SH-SY5Y (cell line): ENCODE results near the gene STX10.

Experiments
- GATA2 ChIP-seq: IDR thresholded peaks from 2 replicates; pipeline ENCODE4 v1.6.1; 2011; ENCODE audit warnings: mild to moderate bottlenecking, low read depth, low read length
- GATA3 ChIP-seq: IDR thresholded peaks from 2 replicates; pipeline ENCODE4 v1.6.1; 2011; ENCODE audit warnings: low read depth, mild to moderate bottlenecking, low read length, moderate library complexity

Gene STX10

DNA sequence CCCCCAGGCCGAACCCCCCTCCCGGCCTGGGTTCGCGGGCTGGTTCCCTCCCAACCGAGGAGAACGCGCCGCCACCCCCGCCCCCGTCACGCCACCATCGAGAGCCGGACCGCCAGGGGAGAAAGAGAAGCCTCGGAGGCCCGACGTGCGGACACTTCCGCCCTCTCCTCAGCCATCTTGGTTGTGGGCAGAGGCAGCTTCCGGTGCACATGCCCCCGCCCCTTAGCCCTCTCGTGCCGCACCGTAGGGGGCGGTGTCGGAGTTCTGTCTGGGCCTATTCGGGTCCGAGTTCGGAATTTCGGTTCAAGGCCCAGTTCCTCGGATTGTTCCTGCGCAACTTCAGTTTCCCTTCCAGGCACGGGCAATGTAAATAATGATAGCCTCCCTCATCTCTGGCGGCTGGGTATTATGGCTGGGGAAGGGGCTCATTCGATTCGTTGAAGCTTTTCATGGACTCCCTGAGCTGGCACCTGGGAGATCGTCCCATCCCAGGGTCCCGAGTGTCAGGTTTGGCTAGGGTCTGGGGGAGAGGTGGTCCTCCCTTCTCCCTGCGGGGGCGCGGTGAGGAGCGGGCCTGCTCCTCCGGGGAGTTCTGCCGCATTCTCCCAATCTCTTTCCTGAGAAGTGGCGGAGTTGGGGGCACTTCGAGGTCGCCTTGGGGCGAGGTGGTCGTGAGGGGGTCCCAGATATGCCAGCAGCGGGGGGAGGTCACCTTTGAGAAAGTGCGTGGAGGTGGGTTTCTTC is at the start of gene STX10, which contains the start of gene IER2:
TSS of gene STX10 (minus strand) at position 189 of the 744 bp plus-strand sequence. CDS start 202 bp downstream, outside the sequence.
TSS of gene IER2 (plus strand) at position 225 of the 744 bp plus-strand sequence. CDS start 2,776 bp downstream, outside the sequence.
- TF ChIP-seq GATA2 (no peak), GATA3 (no peak)

DNA sequence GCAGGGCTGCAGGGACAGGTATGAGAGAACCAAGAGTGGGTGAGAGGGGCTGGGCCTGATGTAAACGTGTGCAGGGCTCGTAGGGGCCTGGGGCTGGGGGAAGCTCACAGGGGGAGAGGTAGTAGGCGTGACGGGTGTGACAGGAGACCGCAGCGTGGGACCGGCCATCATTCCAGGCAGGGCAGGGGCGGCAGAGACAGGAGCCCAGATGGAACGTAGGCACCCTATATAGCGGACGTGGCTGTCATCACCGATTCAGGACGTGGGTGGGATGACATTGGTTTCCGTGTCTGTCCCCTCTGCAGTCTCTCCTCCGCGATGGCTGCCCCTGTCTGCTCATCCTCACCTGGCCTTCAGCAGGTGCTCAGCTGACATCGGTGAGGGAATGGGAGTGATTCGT is 48.5 kb upstream of the STX10 start:
- TF ChIP-seq GATA3: no peak
- no peak for TF ChIP-seq GATA2

- TF ChIP-seq GATA2: no peak
- TF ChIP-seq GATA3: no peak
These were observed 45.5 kb upstream of the STX10 start for GRCh38 chr19:13195678-13196077.

- TF ChIP-seq GATA2 (no peak), GATA3 (no peak)
These were observed 40.8 kb upstream of the STX10 start for GRCh38 chr19:13190781-13191540.

- TF ChIP-seq GATA2 (no peak), GATA3 (no peak)
These were observed 39.4 kb upstream of the STX10 start for GRCh38 chr19:13189600-13189999.

GRCh38 chr19:13187419-13187818 is 37.2 kb upstream of the STX10 start:
- TF ChIP-seq GATA3 (no peak), GATA2 (no peak)

GRCh38 chr19:13181747-13182388 is 31.7 kb upstream of the STX10 start:
- TF ChIP-seq GATA2 (no peak), GATA3 (no peak)

DNA sequence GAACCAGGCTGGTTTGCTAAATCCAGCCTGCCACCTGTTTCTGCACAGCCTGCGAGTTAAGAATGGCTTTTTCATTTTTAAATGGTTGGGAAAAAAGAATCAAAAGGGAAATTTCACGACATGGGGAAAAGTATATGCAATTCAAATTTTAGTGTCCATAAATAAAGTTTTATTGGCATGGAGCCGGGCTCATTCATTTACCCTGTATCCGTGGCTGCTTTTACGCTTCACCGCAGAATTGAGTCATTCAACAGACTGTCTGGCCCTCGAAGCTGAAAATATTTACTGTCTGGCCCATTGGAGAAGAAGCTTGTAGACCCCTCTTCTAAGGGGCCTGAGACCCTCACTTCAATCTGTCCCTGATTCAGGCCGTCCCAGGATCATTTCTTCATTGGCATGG is 26.2 kb upstream of the STX10 start:
- TF ChIP-seq GATA2 (no peak), GATA3 (no peak)

DNA sequence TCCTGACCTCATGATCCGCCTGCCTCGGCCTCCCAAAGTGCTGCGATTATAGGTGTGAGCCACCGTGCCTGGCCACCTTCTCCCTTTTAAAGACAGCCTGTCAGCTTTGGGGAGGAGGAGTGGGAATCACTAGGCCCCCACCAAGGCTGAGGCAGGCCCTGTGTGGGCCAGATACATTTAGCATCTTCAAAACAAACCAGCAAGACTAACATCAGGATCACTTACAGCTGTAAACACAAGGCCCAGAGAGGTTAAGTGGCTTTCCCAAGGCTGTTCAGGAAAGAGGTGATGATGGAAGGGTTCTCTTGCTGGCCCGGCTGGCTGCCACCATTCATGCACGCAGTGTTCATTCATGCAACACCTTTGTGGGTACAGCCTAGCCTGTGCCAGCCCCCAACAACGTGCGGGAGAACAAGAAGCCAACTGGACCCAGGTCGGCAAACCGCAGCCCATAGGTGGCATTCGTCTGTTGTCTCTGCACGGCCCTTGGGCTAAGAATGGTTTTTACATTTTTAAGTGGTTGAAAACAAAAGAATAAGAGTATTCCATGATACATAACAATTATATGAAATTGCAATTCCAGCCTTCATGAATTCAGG is 23.1 kb upstream of the STX10 start:
- TF ChIP-seq GATA3: no peak

GRCh38 chr19:13172346-13173138 is 22.4 kb upstream of the STX10 start:
- TF ChIP-seq GATA3: no peak
- TF ChIP-seq GATA2: peak; percentile 91

DNA sequence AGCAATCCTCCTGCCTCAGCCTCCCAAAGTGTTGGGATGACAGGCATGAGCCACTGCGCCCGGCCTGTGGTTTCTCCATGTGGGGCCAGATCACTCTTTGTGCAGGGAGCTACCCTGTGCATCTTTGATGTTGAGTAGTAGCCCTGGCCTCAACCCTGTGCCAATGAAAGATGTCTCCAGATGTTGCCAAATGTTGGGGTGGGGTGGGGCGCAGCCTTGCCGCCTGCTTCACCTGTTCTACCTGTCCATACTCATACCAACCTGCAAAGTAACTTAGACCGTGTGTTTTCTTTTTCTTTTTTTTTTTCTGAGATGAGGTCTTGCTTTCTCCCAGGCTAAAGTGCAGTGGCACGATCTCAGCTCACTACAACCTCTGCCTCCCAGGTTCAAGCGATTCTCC is 21.0 kb upstream of the STX10 start:
- no peak for TF ChIP-seq GATA3
- TF ChIP-seq GATA2: no peak

DNA sequence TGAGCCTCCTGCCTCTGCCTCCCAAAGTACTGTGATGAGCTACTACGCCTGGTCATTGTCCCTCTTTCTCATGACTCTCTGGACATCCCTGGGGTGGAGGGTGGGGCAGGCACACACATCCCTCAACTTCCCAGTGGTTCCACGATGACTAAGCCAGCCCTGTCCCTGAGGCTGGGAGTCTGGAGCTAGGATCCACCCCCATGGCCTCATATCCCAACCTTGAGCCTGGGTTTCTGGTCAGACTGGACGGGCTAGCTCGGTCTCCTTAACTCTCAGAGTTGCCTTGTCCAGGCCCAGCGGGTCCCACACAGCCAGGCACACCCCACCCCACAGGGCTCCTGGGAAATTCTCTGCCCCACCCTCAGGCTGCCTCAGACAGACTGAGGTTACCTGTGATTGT is 19.6 kb upstream of the STX10 start:
- no peak for TF ChIP-seq GATA2
- no peak for TF ChIP-seq GATA3
